K562 (cell line): ENCODE results near the gene ATP2A1. TPM values are rescaled to one million over a fixed set of nuclear protein-coding genes. Genes with fewer than 3 reads are reported as not detected.

Experiments
- ATAC-seq: fragments of 200-7000 bp; cut with Tn5 transposase; 3 replicates; pipeline ENCODE4 v1.9.1; 2020; ENCODE audit warnings: moderate library complexity
- BruUV-seq: library from RNA; stranded (reverse); fragments of 400-500 nt; replicated peaks from 2 replicates; lab custom pipeline; 2021; lab: Mats Ljungman, UMichigan
- CTCF ChIA-PET: fragments of 300-600 bp; formaldehyde crosslinking; extraction: SDS; loops from one replicate; lab custom pipeline; 2021; ENCODE audit warnings: low intra/inter-chr PET ratio; lab: Yijun Ruan, JAX
- POLR2A ChIA-PET: fragments of 300-600, 350-650 bp; sonication (Branson Sonifier 250); formaldehyde crosslinking; extraction: SDS; loops from one replicate; lab custom pipeline; 2021; ENCODE audit warnings: antibody characterized with exemption, inconsistent platforms; lab: Yijun Ruan, JAX
- DNase-seq, 4 experiments: peaks; one replicate each; pipeline versions ENCODE4 v3.0.0 to v3.0.0-alpha.2; 2011 to 2018; ENCODE audit warnings: low spot score in 3 of 4, mixed read lengths in 3 of 4; ENCODE audit errors: extremely low read depth in 1 of 4
- FAIRE-seq: peaks from 2 replicates; lab custom pipeline; 2011; peaks lifted over from hg19 to GRCh38; lab: Jason Lieb, UNC
- H2AFZ ChIP-seq: 2 replicates; pipeline ENCODE4 v1.6.0; 2011; ENCODE audit warnings: low read depth, low read length, control low read depth, inconsistent platforms
- H3K27ac ChIP-seq: fragments of 200-600 bp; 3 replicates; pipeline ENCODE4 v1.8.0; 2011; ENCODE audit warnings: low read depth, mild to moderate bottlenecking, control low read depth, inconsistent platforms, low read length, moderate library complexity, mixed read lengths; ENCODE audit errors: extremely low read depth
- H3K27me3 ChIP-seq, 2 experiments: fragments of 300-600 bp in 1 of 2; 2 replicates in 1 of 2; 3 replicates in 1 of 2; pipeline versions ENCODE4 v1.6.0 to v1.8.0; 2011; ENCODE audit warnings: inconsistent platforms in 2 of 2, low read length in 2 of 2, mild to moderate bottlenecking in 1 of 2, mixed read lengths in 1 of 2, moderate library complexity in 1 of 2; ENCODE audit not compliant: control insufficient read depth in 2 of 2, insufficient read depth in 2 of 2
- H3K36me3 ChIP-seq: fragments of 300-600 bp; 3 replicates; pipeline ENCODE4 v1.8.0; 2011; ENCODE audit warnings: mild to moderate bottlenecking, low read length, inconsistent platforms; ENCODE audit not compliant: control insufficient read depth, insufficient read depth
- H3K4me1 ChIP-seq, 2 experiments: fragments of 200-600 bp in 1 of 2; replicated peaks in 1 of 2; 2 replicates in 1 of 2; 3 replicates in 1 of 2; pipeline versions ENCODE4 v1.5.1 to v1.8.0; 2011; ENCODE audit warnings: inconsistent platforms in 2 of 2, low read length in 2 of 2, mild to moderate bottlenecking in 1 of 2, mixed read lengths in 1 of 2, moderate library complexity in 1 of 2; ENCODE audit not compliant: control insufficient read depth in 2 of 2, insufficient read depth in 2 of 2
- H3K4me2 ChIP-seq: 2 replicates; pipeline ENCODE4 v1.6.1; 2011; ENCODE audit warnings: low read length, control low read depth, inconsistent platforms, mixed read lengths; ENCODE audit not compliant: insufficient read depth
- H3K4me3 ChIP-seq: fragments of 200-600 bp; sonication (generic), shearing (Covaris generic); 2 replicates; pipeline ENCODE4 v1.5.1; 2016; ENCODE audit warnings: control low read depth, inconsistent platforms
- H3K79me2 ChIP-seq: fragments of 200-600 bp; 3 replicates; pipeline ENCODE4 v1.8.0; 2011; ENCODE audit warnings: low read length, inconsistent platforms; ENCODE audit not compliant: control insufficient read depth, insufficient read depth
- H3K9ac ChIP-seq, 2 experiments: 2 replicates each; pipeline versions ENCODE4 v1.6.0 to v1.6.1; 2011; ENCODE audit warnings: low read depth in 2 of 2, low read length in 2 of 2, control low read depth in 1 of 2, inconsistent platforms in 1 of 2, mild to moderate bottlenecking in 1 of 2, mixed read lengths in 1 of 2; ENCODE audit not compliant: insufficient read depth in 1 of 2
- H3K9me1 ChIP-seq: one replicate; pipeline ENCODE4 v1.6.0; 2011; ENCODE audit warnings: inconsistent platforms, mild to moderate bottlenecking, low read length, moderate library complexity; ENCODE audit not compliant: control insufficient read depth, insufficient read depth
- H3K9me3 ChIP-seq: replicated peaks from 2 replicates; pipeline ENCODE4 v1.5.1; 2011; ENCODE audit warnings: low read depth, low read length, inconsistent platforms; ENCODE audit not compliant: control insufficient read depth, insufficient read depth
- H4K20me1 ChIP-seq: replicated peaks from 2 replicates; pipeline ENCODE4 v1.6.1; 2011; ENCODE audit warnings: low read length, inconsistent platforms, mixed read lengths; ENCODE audit not compliant: control insufficient read depth, insufficient read depth
- ATF7 ChIP-seq: fragments of 450-650 bp; IDR thresholded peaks from 2 replicates; pipeline ENCODE4 v1.7.1; 2014; ENCODE audit warnings: mild to moderate bottlenecking, moderate library complexity
- BCOR ChIP-seq: fragments of 450-650 bp; IDR thresholded peaks from 2 replicates; pipeline ENCODE4 v1.6.1; 2016
- ILK ChIP-seq: fragments of 450-650 bp; IDR thresholded peaks from 2 replicates; pipeline ENCODE4 v1.6.1; 2016; ENCODE audit warnings: missing genetic modification characterization, low read depth, mild to moderate bottlenecking, missing compliant biosample characterization, moderate library complexity, borderline replicate concordance
- KDM1A ChIP-seq, 2 experiments: fragments of 450-650 bp; IDR thresholded peaks; 2 replicates each; pipeline ENCODE4 v1.6.1; 2016; ENCODE audit warnings: mild to moderate bottlenecking in 2 of 2
- MTA3 ChIP-seq: fragments of 450-650 bp; formaldehyde crosslinking; IDR thresholded peaks from 2 replicates; pipeline ENCODE4 v1.6.1; 2017; ENCODE audit warnings: mild to moderate bottlenecking, borderline replicate concordance
- NFRKB ChIP-seq: fragments of 450-650 bp; IDR thresholded peaks from 2 replicates; pipeline ENCODE4 v1.6.1; 2016; ENCODE audit warnings: low read depth
- NR1H2 ChIP-seq: sonication (generic); formaldehyde crosslinking; IDR thresholded peaks from 2 replicates; pipeline ENCODE4 v1.4.0; 2020; ENCODE audit warnings: mild to moderate bottlenecking, missing genetic modification reagents
- PYGO2 ChIP-seq: fragments of 450-650 bp; IDR thresholded peaks from 2 replicates; pipeline ENCODE4 v1.6.1; 2016; ENCODE audit warnings: mild to moderate bottlenecking, missing genetic modification characterization, moderate library complexity, missing compliant biosample characterization
- SMARCA5 ChIP-seq: fragments of 450-650 bp; IDR thresholded peaks from 2 replicates; pipeline ENCODE4 v1.6.1; 2016
- ZNF23 ChIP-seq: fragments of 250-450 bp; sonication (Bioruptor Pico); IDR thresholded peaks from 2 replicates; pipeline ENCODE4 v1.4.0; 2020; ENCODE audit warnings: mild to moderate bottlenecking
- ZNF785 ChIP-seq: fragments of 250-450 bp; sonication (Bioruptor Pico); IDR thresholded peaks from 2 replicates; pipeline ENCODE4 v1.4.0; 2020; ENCODE audit warnings: mild to moderate bottlenecking
- WGBS: fragments of 100-300 bp; shearing (Covaris generic); methylation state at CpG from one replicate; pipeline ENCODE4 v1.1.6; 2016; ENCODE audit warnings: low coverage, mixed read lengths; ENCODE audit not compliant: insufficient coverage; ENCODE audit errors: missing lambda C conversion rate; 5-methylcytosine and 5-hydroxymethylcytosine counted together
- in situ Hi-C: fragments of 300-500 bp; cut with MboI; formaldehyde crosslinking; loops from 4 replicates; pipeline ENCODE4 v1.15.0; 2018; ENCODE audit warnings: inconsistent platforms, mixed read lengths
- intact Hi-C: fragments of 100-400 bp; cut with micrococcal nuclease; formaldehyde crosslinking; loops from 2 replicates; pipeline ENCODE4 v1.14.2; 2022
- polyA plus RNA-seq, 8 experiments: library from polyadenylated mRNA; depleted of rRNA in 4 of 8; stranded (reverse) in 5 of 8; unstranded in 3 of 8; fragments of >200 nt; fragmentation: Nextera tagmentation in 2 of 8; fragmentation: Illumina TruSeq in 1 of 8; extraction: Ambion mirVana in 2 of 8; extraction: Trizol in 1 of 8; gene quantifications; 2 replicates each; pipeline versions ENCODE4 v1.2.1 to v1.2.3, GENCODE V29; 2011 to 2014; ENCODE audit warnings: inconsistent platforms in 1 of 8, missing spikeins in 1 of 8
- total RNA-seq, 7 experiments: library from RNA; depleted of rRNA in 6 of 7; stranded (reverse); fragments of >200 nt in 6 of 7; fragmentation: Illumina TruSeq in 2 of 7; extraction: Trizol in 2 of 7; gene quantifications; 2 replicates each; pipeline versions ENCODE4 v1.2.1 to v1.2.3, GENCODE V29; 2011 to 2021; ENCODE audit warnings: low replicate concordance in 1 of 7
- TF ChIP-seq, protein P1 (sequence below), 3 experiments: fragments of 200-800 bp in 1 of 3; fragments of 250-450 bp in 1 of 3; fragments of 450-650 bp in 1 of 3; sonication (Bioruptor Pico) in 1 of 3; sonication (Bioruptor generic) in 1 of 3; formaldehyde crosslinking in 1 of 3; IDR thresholded peaks; 2 replicates each; pipeline versions ENCODE4 v1.6.1 to v1.8.0; 2016 to 2022; ENCODE audit warnings: mild to moderate bottlenecking in 2 of 3, missing genetic modification characterization in 2 of 3, missing compliant biosample characterization in 1 of 3, moderate library complexity in 1 of 3
- TF ChIP-seq, protein P2 (sequence below): fragments of 250-450 bp; sonication (Bioruptor Pico); IDR thresholded peaks from 2 replicates; pipeline ENCODE4 v1.6.1; 2021; ENCODE audit warnings: mild to moderate bottlenecking
- TF ChIP-seq, protein P3 (sequence below), 2 experiments: fragments of 450-650 bp in 1 of 2; sonication (generic) in 1 of 2; formaldehyde crosslinking in 1 of 2; IDR thresholded peaks in 1 of 2; conservative IDR thresholded peaks in 1 of 2; 2 replicates each; pipeline versions ENCODE4 v1.6.1 to v1.8.1; 2016 to 2023; ENCODE audit warnings: mild to moderate bottlenecking in 2 of 2, moderate library complexity in 2 of 2, inconsistent platforms in 1 of 2, missing genetic modification reagents in 1 of 2

ATP2A1 gene
- total and polyA plus RNA-seq, 9 of the 15 experiments (the other 6 are each of a cell fraction or from before 2014, with no cell fraction given), result 0.25 to 2.6 (median 0.65) TPM

DNA sequence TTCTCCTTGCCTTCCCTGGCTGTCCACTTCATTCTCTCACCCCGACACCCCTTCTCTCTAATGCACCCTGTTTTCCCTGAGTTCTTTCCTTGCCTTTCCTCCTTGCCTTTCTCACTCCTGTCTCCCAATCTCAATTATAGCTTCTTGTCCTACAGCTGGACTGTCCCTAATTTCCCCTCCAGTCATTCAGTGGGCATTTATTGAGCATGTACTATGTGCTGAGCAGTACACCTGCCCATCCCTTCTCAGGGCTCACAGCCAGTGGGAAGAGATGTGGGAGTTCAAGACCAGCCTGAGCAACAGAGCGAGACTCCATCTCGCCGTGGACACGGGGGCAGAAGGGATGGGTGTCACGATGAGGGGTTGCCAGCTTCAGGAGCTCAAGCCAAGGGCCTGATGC, 5.8 kb downstream of the ATP2A1 start:
- ATAC-seq (no peak), FAIRE-seq (no peak)
- peaks cover 9 to 34% of the 10 kb centered on the region in 2 experiments; a peak in 4 of 5 replicates for H3K4me1 ChIP-seq
- ChIA-PET CTCF (no interaction called here), POLR2A (interaction anchor here (0.6 kb wide), 1 partner anchor 9 kb away, joined by 3 read pairs; no protein-coding TSS in a partner anchor)
- no peaks in the 10 kb centered on the region for H4K20me1 ChIP-seq
- no peak overlapping the region for H2AFZ ChIP-seq
- H3K79me2 ChIP-seq, result peaks cover 5% of the 10 kb centered on the region
- in situ Hi-C loops, result no loop called here
- no peaks in the 10 kb centered on the region for H3K36me3 ChIP-seq
- no peaks in the 10 kb centered on the region for H3K27me3 ChIP-seq
- TF ChIP-seq, protein P1, sequence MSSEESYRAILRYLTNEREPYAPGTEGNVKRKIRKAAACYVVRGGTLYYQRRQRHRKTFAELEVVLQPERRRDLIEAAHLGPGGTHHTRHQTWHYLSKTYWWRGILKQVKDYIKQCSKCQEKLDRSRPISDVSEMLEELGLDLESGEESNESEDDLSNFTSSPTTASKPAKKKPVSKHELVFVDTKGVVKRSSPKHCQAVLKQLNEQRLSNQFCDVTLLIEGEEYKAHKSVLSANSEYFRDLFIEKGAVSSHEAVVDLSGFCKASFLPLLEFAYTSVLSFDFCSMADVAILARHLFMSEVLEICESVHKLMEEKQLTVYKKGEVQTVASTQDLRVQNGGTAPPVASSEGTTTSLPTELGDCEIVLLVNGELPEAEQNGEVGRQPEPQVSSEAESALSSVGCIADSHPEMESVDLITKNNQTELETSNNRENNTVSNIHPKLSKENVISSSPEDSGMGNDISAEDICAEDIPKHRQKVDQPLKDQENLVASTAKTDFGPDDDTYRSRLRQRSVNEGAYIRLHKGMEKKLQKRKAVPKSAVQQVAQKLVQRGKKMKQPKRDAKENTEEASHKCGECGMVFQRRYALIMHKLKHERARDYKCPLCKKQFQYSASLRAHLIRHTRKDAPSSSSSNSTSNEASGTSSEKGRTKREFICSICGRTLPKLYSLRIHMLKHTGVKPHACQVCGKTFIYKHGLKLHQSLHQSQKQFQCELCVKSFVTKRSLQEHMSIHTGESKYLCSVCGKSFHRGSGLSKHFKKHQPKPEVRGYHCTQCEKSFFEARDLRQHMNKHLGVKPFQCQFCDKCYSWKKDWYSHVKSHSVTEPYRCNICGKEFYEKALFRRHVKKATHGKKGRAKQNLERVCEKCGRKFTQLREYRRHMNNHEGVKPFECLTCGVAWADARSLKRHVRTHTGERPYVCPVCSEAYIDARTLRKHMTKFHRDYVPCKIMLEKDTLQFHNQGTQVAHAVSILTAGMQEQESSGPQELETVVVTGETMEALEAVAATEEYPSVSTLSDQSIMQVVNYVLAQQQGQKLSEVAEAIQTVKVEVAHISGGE (CRISPR knock-in tag; IDR thresholded peaks at IDR 0.05), result no peak
- TF ChIP-seq, protein P2, sequence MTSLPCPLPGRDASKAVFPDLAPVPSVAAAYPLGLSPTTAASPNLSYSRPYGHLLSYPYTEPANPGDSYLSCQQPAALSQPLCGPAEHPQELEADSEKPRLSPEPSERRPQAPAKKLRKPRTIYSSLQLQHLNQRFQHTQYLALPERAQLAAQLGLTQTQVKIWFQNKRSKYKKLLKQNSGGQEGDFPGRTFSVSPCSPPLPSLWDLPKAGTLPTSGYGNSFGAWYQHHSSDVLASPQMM (CRISPR knock-in tag), result no peak
- TF ChIP-seq ZNF785 (CRISPR knock-in tag) (no peak), MTA3 (no peak), PYGO2 (no peak), KDM1A (IDR thresholded peaks at IDR 0.05) (0 out of 4 replicates have a peak, but pooled peaks of 1 of the 2 experiments have one; percentile 11), ZNF23 (CRISPR knock-in tag) (no peak), NR1H2 (CRISPR knock-in tag) (no peak), NFRKB (no peak), BCOR (peak; percentile 33; the same call in 1 of the 2 replicates), ILK (tag) (no peak), ATF7 (no peak), SMARCA5 (no peak)
- TF ChIP-seq, protein P3, sequence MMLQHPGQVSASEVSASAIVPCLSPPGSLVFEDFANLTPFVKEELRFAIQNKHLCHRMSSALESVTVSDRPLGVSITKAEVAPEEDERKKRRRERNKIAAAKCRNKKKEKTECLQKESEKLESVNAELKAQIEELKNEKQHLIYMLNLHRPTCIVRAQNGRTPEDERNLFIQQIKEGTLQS (IDR thresholded peaks at IDR 0.05), result no peak
- TF ChIP-seq, protein P3 (CRISPR knock-in tag; conservative IDR thresholded peaks at IDR 0.05), result no peak
- TF ChIP-seq, all 486 proteins: peak for 2
- H3K4me3 ChIP-seq, result no peak overlapping the region
- H3K9me3 ChIP-seq, result no peaks in the 10 kb centered on the region
- no peak for DNase-seq
- peak overlapping the region in 1 of 2 experiments; percentile 1; a peak in 1 of 4 replicates for H3K9ac ChIP-seq
- intact Hi-C loops, result loop anchor here (5.0 kb wide), 2 partner anchors 37 to 53 kb away; partner anchors contain the start of gene TUFM
- no peaks in the 10 kb centered on the region for H3K9me1 ChIP-seq
- 43% methylated on average over 5 of the region's 6 CpGs for WGBS
- no peak overlapping the region for H3K4me2 ChIP-seq
- BruUV-seq, result no TSS peak
- no peak overlapping the region for H3K27ac ChIP-seq
